ENCODE data around the gene PLPPR3.

GRCh38 chr19:802498-803098 is 19.2 kb downstream of the PLPPR3 start:
- no peak for TF ChIP-seq CTCF (IDR thresholded peaks at IDR 0.05)
- TF ChIP-seq POLR2AphosphoS5 (IDR thresholded peaks at IDR 0.05; ENCODE audit: low read depth, low read length): no peak
